HEK293 (cell line): Measurements from ENCODE around the gene IP6K2.

Source experiments
- CTCF ChIA-PET: fragments of 350-600 bp; formaldehyde crosslinking; extraction: SDS; loops from one replicate; lab custom pipeline; 2021; ENCODE audit warnings: antibody characterized with exemption; lab: Yijun Ruan, JAX
- POLR2A ChIA-PET: fragments of 300-600 bp; formaldehyde crosslinking; extraction: SDS; loops from one replicate; lab custom pipeline; 2020; ENCODE audit warnings: antibody characterized with exemption, inconsistent platforms; lab: Yijun Ruan, JAX
- H3K27ac ChIP-seq: fragments of 200-500 bp; sonication (Bioruptor generic); 2 replicates; pipeline ENCODE4 v1.5.1; 2014; ENCODE audit warnings: low read depth, low read length, control low read depth, inconsistent platforms; ENCODE audit errors: extremely low read depth
- H3K36me3 ChIP-seq, 2 experiments: fragments of 200-500 bp in 1 of 2; sonication (Bioruptor generic) in 1 of 2; 1 replicate in 1 of 2; 2 replicates in 1 of 2; pipeline ENCODE4 v1.5.1; 2014 to 2017; ENCODE audit warnings: inconsistent platforms in 2 of 2, low read length in 2 of 2; ENCODE audit not compliant: control insufficient read depth in 2 of 2, insufficient read depth in 1 of 2
- H3K4me1 ChIP-seq: fragments of 200-500 bp; sonication (Bioruptor generic); 2 replicates; pipeline ENCODE4 v1.5.1; 2014; ENCODE audit warnings: mild to moderate bottlenecking, low read length, inconsistent platforms; ENCODE audit not compliant: control insufficient read depth, insufficient read depth
- H3K4me3 ChIP-seq: 2 replicates; pipeline ENCODE4 v1.5.1; 2011; ENCODE audit warnings: low read depth, mild to moderate bottlenecking, control low read depth, low read length, moderate library complexity
- H3K9me3 ChIP-seq: fragments of 200-500 bp; sonication (Bioruptor generic); 2 replicates; pipeline ENCODE4 v1.5.1; 2014; ENCODE audit warnings: low read depth, low read length, inconsistent platforms; ENCODE audit not compliant: control insufficient read depth, insufficient read depth
- EGR2 ChIP-seq: fragments of 450-650 bp; formaldehyde crosslinking; IDR thresholded peaks from 2 replicates; pipeline ENCODE4 v1.5.1; 2016; ENCODE audit warnings: low read depth, missing biosample characterization, missing genetic modification characterization
- KLF16 ChIP-seq: fragments of 450-650 bp; formaldehyde crosslinking; IDR thresholded peaks from 2 replicates; pipeline ENCODE4 v1.5.1; 2017; ENCODE audit warnings: missing biosample characterization, missing genetic modification characterization
- KLF9 ChIP-seq: fragments of 450-650 bp; formaldehyde crosslinking; IDR thresholded peaks from 2 replicates; pipeline ENCODE4 v1.5.1; 2016; ENCODE audit warnings: missing biosample characterization, missing genetic modification characterization, low read depth
- RBAK ChIP-seq: fragments of 450-650 bp; formaldehyde crosslinking; IDR thresholded peaks from 2 replicates; pipeline ENCODE4 v1.5.1; 2016; ENCODE audit warnings: missing biosample characterization, missing genetic modification characterization
- TCF7L2 ChIP-seq: IDR thresholded peaks from 2 replicates; pipeline ENCODE4 v1.6.1; 2011; ENCODE audit warnings: low read depth, mild to moderate bottlenecking, inconsistent platforms, low read length, moderate library complexity, borderline replicate concordance
- ZFHX2 ChIP-seq: fragments of 450-650 bp; formaldehyde crosslinking; conservative IDR thresholded peaks from 2 replicates; pipeline ENCODE4 v1.5.1; 2016; ENCODE audit warnings: missing biosample characterization, missing genetic modification characterization
- ZFP41 ChIP-seq: fragments of 450-650 bp; formaldehyde crosslinking; IDR thresholded peaks from 2 replicates; pipeline ENCODE4 v1.5.1; 2016; ENCODE audit warnings: missing biosample characterization, missing genetic modification characterization, borderline replicate concordance
- ZFP69B ChIP-seq: fragments of 450-650 bp; formaldehyde crosslinking; IDR thresholded peaks from 2 replicates; pipeline ENCODE4 v1.5.1; 2016; ENCODE audit warnings: missing biosample characterization, missing genetic modification characterization
- ZNF133 ChIP-seq: fragments of 450-650 bp; formaldehyde crosslinking; IDR thresholded peaks from 2 replicates; pipeline ENCODE4 v1.5.1; 2016; ENCODE audit warnings: missing biosample characterization, missing genetic modification characterization
- ZNF174 ChIP-seq: fragments of 450-650 bp; formaldehyde crosslinking; IDR thresholded peaks from 2 replicates; pipeline ENCODE4 v1.5.0; 2017; ENCODE audit warnings: missing biosample characterization, mild to moderate bottlenecking, missing genetic modification characterization
- ZNF521 ChIP-seq: fragments of 450-650 bp; formaldehyde crosslinking; IDR thresholded peaks from 2 replicates; pipeline ENCODE4 v1.5.1; 2017; ENCODE audit warnings: missing biosample characterization, mild to moderate bottlenecking, missing genetic modification characterization
- ZNF555 ChIP-seq: fragments of 450-650 bp; formaldehyde crosslinking; conservative IDR thresholded peaks from 2 replicates; pipeline ENCODE4 v1.5.1; 2017; ENCODE audit warnings: missing biosample characterization, mild to moderate bottlenecking, missing genetic modification characterization, inconsistent platforms
- ZNF561 ChIP-seq: fragments of 450-650 bp; IDR thresholded peaks from 2 replicates; pipeline ENCODE4 v1.5.1; 2018; ENCODE audit warnings: missing biosample characterization, missing genetic modification characterization, borderline replicate concordance
- ZNF623 ChIP-seq: fragments of 450-650 bp; formaldehyde crosslinking; IDR thresholded peaks from 2 replicates; pipeline ENCODE4 v1.5.1; 2016; ENCODE audit warnings: missing biosample characterization, missing genetic modification characterization
- ZNF654 ChIP-seq: fragments of 450-650 bp; formaldehyde crosslinking; IDR thresholded peaks from 2 replicates; pipeline ENCODE4 v1.5.1; 2016; ENCODE audit warnings: low read depth, missing biosample characterization, missing genetic modification characterization
- ZNF777 ChIP-seq: fragments of 450-650 bp; formaldehyde crosslinking; IDR thresholded peaks from 2 replicates; pipeline ENCODE4 v1.5.1; 2017; ENCODE audit warnings: missing biosample characterization, missing genetic modification characterization, borderline replicate concordance
- ZNF785 ChIP-seq: fragments of 450-650 bp; formaldehyde crosslinking; IDR thresholded peaks from 2 replicates; pipeline ENCODE4 v1.5.1; 2016; ENCODE audit warnings: missing biosample characterization, missing genetic modification characterization
- ZNF791 ChIP-seq: fragments of 450-650 bp; formaldehyde crosslinking; IDR thresholded peaks from 2 replicates; pipeline ENCODE4 v1.5.1; 2016; ENCODE audit warnings: missing biosample characterization, missing genetic modification characterization
- ZSCAN16 ChIP-seq: fragments of 450-650 bp; formaldehyde crosslinking; IDR thresholded peaks from 2 replicates; pipeline ENCODE4 v1.5.1; 2016; ENCODE audit warnings: missing biosample characterization, missing genetic modification characterization
- TF ChIP-seq, protein P1 (sequence below): fragments of 450-650 bp; formaldehyde crosslinking; IDR thresholded peaks from 2 replicates; pipeline ENCODE4 v1.5.1; 2017; ENCODE audit warnings: missing biosample characterization, missing genetic modification characterization
- TF ChIP-seq, protein P2 (sequence below): sonication (generic); formaldehyde crosslinking; IDR thresholded peaks from 2 replicates; pipeline ENCODE4 v1.8.1; 2022; ENCODE audit warnings: mild to moderate bottlenecking, moderate library complexity, missing genetic modification reagents
- TF ChIP-seq, protein P3 (sequence below): fragments of 450-650 bp; formaldehyde crosslinking; IDR thresholded peaks from 2 replicates; pipeline ENCODE4 v1.5.1; 2017; ENCODE audit warnings: missing biosample characterization, missing genetic modification characterization
- TF ChIP-seq, protein P4 (sequence below): fragments of 450-650 bp; formaldehyde crosslinking; IDR thresholded peaks from 2 replicates; pipeline ENCODE4 v1.5.1; 2016; ENCODE audit warnings: missing biosample characterization, missing genetic modification characterization

The IP6K2 gene

DNA sequence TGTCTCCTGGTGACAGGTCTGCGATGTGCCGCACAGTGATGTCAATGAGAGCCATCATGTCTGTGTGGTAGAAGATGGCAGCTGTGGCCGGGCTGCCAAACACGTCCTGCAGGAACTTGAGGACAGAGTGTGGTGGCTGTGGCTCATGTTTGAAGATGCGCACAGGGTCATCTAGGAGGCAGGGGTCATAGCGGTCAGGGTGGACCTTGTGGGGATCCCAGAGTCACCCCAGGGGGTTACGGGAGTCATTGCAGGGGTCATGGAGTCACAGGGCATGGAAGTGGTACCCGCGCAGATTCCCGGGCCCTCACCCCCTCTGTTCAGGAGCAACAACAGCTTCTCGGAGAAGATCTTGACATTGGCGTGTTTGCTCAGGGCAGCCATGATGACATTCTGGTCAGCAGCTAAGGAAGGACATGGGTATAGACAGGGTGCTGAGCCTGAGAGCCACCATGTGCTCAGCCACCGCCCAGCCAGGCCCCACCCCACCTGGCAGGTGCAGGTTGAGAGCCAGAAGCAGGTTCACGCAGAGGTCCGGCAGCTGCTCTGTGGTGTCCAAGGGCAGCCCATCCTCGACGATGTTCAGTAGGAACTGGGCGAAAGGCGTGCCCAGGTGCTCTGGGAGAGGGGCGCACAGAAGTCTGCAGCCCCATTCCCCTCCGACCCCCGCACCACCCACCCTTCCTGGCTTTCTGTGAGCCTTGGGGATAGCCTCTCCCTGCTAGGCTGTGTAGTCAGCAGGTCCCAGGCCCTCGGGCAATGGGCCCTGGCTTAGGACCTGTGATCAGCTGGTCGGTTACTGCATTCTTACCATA lies 38.2 kb downstream of the IP6K2 start:
- Histone ChIP-seq H3K4me1 (no peaks in the 10 kb centered on the region), H3K36me3 (peaks cover 3 to 91% of the 10 kb centered on the region in 2 experiments; a peak in 2 of 3 replicates), H3K9me3 (no peaks in the 10 kb centered on the region), H3K4me3 (no peak overlapping the region), H3K27ac (no peak overlapping the region)
- ChIA-PET POLR2A (interaction anchor here (0.9 kb wide), 1 partner anchor 16 kb away, joined by 3 read pairs; the partner anchor contains the start of gene CELSR3), CTCF (no interaction called here)
- TF ChIP-seq ZNF777 (tag by site-specific recombination) = no peak
- TF ChIP-seq, all 188 proteins: peak for 0

DNA sequence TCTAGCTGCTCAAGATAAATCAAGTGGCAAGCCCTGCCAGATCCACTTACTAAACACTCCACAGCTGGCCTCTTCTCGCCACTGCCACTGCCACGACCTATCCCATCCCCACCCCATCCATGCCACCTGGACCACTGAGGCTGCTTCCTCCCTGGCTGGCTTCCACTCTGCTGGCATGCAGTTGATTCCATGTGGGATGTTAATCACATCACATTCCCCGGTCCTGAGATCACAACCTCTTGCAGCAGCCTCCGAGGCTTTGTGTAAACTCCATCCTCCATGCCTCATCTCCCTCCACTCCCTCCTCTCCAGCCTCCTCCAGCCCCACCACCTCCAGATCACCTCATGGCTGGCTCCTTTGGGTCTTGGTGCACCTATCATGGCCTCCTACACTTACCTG lies 39.0 kb downstream of the IP6K2 start:
- CTCF ChIA-PET = no interaction called here
- peaks cover 3 to 90% of the 10 kb centered on the region in 2 experiments; a peak in 2 of 3 replicates for H3K36me3 ChIP-seq
- no peaks in the 10 kb centered on the region for H3K9me3 ChIP-seq
- H3K4me1 ChIP-seq = no peaks in the 10 kb centered on the region
- no peak overlapping the region for H3K4me3 ChIP-seq
- TF ChIP-seq ZFHX2 (tag by site-specific recombination) (peak; percentile 19; the same call in 1 of the 2 replicates), ZNF521 (tag by site-specific recombination) (no peak), EGR2 (peak; percentile 40; the same call in 1 of the 2 replicates), ZNF133 (tag by site-specific recombination) (no peak), ZFP41 (tag by site-specific recombination) (no peak), ZFP69B (tag by site-specific recombination) (no peak), ZNF654 (tag by site-specific recombination) (no peak), ZNF561 (no peak)
- TF ChIP-seq, protein P1, sequence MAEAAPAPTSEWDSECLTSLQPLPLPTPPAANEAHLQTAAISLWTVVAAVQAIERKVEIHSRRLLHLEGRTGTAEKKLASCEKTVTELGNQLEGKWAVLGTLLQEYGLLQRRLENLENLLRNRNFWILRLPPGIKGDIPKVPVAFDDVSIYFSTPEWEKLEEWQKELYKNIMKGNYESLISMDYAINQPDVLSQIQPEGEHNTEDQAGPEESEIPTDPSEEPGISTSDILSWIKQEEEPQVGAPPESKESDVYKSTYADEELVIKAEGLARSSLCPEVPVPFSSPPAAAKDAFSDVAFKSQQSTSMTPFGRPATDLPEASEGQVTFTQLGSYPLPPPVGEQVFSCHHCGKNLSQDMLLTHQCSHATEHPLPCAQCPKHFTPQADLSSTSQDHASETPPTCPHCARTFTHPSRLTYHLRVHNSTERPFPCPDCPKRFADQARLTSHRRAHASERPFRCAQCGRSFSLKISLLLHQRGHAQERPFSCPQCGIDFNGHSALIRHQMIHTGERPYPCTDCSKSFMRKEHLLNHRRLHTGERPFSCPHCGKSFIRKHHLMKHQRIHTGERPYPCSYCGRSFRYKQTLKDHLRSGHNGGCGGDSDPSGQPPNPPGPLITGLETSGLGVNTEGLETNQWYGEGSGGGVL (tag by site-specific recombination) = peak; percentile 15; the same call in 1 of the 2 replicates
- no peak overlapping the region for H3K27ac ChIP-seq
- POLR2A ChIA-PET = no interaction called here

DNA sequence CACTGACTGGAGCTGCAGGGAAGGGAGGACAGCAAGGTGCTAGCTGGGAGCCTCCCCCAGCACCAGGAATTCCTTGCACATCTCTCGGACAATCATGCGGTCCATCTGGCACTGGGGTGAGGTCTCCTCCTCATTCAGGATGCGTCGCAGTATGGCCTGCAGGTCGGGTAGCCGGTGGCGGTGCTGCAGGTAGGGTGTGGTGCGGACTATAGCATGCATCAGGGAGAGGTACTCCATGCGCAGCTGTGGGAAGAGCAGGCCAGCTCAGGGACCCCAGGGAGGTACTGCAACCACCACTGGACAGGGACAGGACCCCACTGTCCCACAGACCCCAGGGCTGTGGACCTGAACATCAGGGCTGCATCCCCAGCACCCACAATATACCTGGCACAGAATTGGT lies 42.5 kb downstream of the IP6K2 start:
- Histone ChIP-seq H3K4me3 (no peak overlapping the region), H3K36me3 (peaks cover 3 to 78% of the 10 kb centered on the region in 2 experiments; a peak in 2 of 3 replicates), H3K4me1 (no peaks in the 10 kb centered on the region), H3K9me3 (no peaks in the 10 kb centered on the region), H3K27ac (no peak overlapping the region)
- POLR2A ChIA-PET = interaction anchor here (2.0 kb wide), 1 partner anchor 10 kb away, joined by 12 read pairs; no protein-coding TSS in a partner anchor
- TF ChIP-seq ZNF785 (tag by site-specific recombination) = no peak
- no peak for TF ChIP-seq ZSCAN16 (tag by site-specific recombination)
- no peak for TF ChIP-seq RBAK
- TF ChIP-seq TCF7L2 = no peak
- TF ChIP-seq KLF9 (tag by site-specific recombination) = no peak
- TF ChIP-seq, protein P2, sequence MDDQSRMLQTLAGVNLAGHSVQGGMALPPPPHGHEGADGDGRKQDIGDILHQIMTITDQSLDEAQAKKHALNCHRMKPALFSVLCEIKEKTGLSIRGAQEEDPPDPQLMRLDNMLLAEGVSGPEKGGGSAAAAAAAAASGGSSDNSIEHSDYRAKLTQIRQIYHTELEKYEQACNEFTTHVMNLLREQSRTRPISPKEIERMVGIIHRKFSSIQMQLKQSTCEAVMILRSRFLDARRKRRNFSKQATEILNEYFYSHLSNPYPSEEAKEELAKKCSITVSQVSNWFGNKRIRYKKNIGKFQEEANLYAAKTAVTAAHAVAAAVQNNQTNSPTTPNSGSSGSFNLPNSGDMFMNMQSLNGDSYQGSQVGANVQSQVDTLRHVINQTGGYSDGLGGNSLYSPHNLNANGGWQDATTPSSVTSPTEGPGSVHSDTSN = no peak
- TF ChIP-seq, protein P3, sequence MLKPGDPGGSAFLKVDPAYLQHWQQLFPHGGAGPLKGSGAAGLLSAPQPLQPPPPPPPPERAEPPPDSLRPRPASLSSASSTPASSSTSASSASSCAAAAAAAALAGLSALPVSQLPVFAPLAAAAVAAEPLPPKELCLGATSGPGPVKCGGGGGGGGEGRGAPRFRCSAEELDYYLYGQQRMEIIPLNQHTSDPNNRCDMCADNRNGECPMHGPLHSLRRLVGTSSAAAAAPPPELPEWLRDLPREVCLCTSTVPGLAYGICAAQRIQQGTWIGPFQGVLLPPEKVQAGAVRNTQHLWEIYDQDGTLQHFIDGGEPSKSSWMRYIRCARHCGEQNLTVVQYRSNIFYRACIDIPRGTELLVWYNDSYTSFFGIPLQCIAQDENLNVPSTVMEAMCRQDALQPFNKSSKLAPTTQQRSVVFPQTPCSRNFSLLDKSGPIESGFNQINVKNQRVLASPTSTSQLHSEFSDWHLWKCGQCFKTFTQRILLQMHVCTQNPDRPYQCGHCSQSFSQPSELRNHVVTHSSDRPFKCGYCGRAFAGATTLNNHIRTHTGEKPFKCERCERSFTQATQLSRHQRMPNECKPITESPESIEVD (tag by site-specific recombination) = no peak
- TF ChIP-seq ZNF555 (tag by site-specific recombination) = no peak
- TF ChIP-seq KLF16 (tag by site-specific recombination) = no peak
- TF ChIP-seq, protein P4, sequence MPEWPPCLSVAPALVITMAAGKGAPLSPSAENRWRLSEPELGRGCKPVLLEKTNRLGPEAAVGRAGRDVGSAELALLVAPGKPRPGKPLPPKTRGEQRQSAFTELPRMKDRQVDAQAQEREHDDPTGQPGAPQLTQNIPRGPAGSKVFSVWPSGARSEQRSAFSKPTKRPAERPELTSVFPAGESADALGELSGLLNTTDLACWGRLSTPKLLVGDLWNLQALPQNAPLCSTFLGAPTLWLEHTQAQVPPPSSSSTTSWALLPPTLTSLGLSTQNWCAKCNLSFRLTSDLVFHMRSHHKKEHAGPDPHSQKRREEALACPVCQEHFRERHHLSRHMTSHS = no peak
- TF ChIP-seq ZNF791 (tag by site-specific recombination) = no peak
- no peak for TF ChIP-seq ZNF623 (tag by site-specific recombination)
- TF ChIP-seq ZNF174 (tag by site-specific recombination) = no peak
- CTCF ChIA-PET = interaction anchor here (1.0 kb wide), 1 partner anchor 10 kb away, joined by 7 read pairs; no protein-coding TSS in a partner anchor
